Measurements from ENCODE around the gene MAD1L1.

DNA sequence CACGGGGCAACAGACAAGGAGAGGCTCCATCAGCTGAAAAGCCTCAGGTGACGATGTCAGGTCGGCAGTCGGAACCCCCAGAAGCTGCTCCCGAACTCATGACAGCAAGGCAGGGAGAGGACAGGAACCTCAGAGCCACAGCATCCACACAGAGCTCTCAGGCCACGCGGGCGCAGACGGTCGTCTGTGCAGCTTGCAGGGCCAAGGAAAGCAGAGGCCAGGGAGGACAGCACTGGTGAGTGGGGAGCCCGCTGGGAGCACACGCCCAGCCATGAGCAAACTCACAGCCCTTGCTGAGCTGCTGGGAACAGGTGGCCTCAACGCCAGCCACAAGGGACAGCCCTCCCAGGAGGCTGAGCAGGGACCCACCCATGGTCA, 138.9 kb downstream of the MAD1L1 start:
- TF ChIP-seq, protein P1, sequence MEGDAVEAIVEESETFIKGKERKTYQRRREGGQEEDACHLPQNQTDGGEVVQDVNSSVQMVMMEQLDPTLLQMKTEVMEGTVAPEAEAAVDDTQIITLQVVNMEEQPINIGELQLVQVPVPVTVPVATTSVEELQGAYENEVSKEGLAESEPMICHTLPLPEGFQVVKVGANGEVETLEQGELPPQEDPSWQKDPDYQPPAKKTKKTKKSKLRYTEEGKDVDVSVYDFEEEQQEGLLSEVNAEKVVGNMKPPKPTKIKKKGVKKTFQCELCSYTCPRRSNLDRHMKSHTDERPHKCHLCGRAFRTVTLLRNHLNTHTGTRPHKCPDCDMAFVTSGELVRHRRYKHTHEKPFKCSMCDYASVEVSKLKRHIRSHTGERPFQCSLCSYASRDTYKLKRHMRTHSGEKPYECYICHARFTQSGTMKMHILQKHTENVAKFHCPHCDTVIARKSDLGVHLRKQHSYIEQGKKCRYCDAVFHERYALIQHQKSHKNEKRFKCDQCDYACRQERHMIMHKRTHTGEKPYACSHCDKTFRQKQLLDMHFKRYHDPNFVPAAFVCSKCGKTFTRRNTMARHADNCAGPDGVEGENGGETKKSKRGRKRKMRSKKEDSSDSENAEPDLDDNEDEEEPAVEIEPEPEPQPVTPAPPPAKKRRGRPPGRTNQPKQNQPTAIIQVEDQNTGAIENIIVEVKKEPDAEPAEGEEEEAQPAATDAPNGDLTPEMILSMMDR (IDR thresholded peaks at IDR 0.05; ENCODE audit: borderline replicate concordance, extremely low read depth, low read length, poor library complexity, severe bottlenecking): no peak
- TF ChIP-seq EZH2 (IDR thresholded peaks at IDR 0.05; ENCODE audit: borderline replicate concordance, low read depth, low read length, severe bottlenecking): no peak

Data from DND-41 (cell line).